HG03045 (cell line): Measurements from ENCODE around the gene CCDC177.

Source experiments
- ATAC-seq: cut with Tn5 transposase; IDR thresholded peaks from one replicate; pipeline ENCODE4 v1.9.1; 2021; ENCODE audit warnings: mild to moderate bottlenecking, moderate library complexity; ENCODE audit not compliant: unreplicated experiment

CCDC177 gene

GRCh38 chr14:69574263-69574953 lies at the start of gene CCDC177:
Gene CCDC177 (minus strand): TSS chr14:69574871. CDS start chr14:69573622, 1,249 bp downstream.
- no peak for ATAC-seq

GRCh38 chr14:69624136-69624535 lies 49.5 kb upstream of the CCDC177 start:
- no peak for ATAC-seq

- no peak for ATAC-seq
These were observed 46.3 kb upstream of the CCDC177 start for GRCh38 chr14:69620981-69621380.

GRCh38 chr14:69620211-69620611 lies 45.5 kb upstream of the CCDC177 start:
- ATAC-seq = no peak

DNA sequence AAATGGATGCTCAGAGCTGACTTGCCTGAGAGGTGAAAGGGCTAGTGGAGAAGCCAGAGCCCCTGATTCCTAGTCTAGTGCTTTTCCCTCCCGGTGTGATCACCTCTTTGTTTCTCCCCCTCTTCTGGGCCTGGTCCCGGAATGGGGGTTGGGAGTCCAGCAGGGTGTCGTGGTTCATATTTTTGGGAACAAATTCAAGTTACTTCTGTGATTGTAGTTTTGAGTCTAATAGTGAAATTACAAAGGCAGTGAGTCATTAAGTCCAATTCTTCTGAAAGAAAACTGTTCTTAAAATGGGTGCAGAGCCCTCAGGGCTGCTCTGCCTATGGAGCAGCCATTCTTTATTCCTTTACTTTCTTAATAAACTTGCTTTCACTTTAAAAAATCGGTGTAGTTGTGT lies 44.3 kb upstream of the CCDC177 start:
- no peak for ATAC-seq

DNA sequence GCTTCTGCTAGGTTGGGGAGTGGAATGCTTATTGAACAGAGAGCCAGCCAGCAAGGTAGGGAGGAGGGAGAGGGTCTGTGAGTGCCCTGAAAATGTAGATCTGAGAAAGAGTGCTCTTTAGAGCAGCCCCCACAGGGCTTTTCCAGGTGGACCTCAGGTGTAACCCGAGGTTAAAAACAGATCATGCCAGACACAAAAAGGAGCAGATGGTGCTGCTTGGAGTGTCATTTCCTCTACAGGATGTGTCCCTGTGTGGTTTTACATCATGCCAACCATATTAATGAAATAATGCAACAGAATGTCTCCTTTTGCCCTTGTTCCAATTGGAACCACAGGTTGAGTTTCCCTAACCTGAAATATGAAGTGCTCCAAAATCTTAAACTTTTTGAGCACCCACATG lies 43.1 kb upstream of the CCDC177 start:
- ATAC-seq = no peak

DNA sequence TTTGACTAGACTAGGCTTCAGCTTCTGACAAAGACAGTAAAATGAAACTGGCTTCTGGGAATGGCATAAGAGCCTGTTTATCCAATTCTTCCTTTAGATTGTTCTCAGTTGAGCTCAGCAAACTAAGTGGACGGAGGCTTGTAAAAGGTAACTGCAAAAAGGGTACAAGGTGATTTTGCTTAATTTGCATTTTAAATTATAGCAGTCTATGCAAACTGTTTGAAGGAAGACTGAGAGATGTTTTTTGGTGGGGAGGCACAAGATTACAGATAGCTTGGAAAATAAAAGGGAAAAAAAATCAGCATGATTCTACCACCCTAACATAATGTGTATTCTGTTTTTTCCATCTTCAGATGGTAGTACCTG lies 41.7 kb upstream of the CCDC177 start:
- no peak for ATAC-seq

- peak; percentile 44 for ATAC-seq
These were observed 41.1 kb upstream of the CCDC177 start for GRCh38 chr14:69615496-69616407.

DNA sequence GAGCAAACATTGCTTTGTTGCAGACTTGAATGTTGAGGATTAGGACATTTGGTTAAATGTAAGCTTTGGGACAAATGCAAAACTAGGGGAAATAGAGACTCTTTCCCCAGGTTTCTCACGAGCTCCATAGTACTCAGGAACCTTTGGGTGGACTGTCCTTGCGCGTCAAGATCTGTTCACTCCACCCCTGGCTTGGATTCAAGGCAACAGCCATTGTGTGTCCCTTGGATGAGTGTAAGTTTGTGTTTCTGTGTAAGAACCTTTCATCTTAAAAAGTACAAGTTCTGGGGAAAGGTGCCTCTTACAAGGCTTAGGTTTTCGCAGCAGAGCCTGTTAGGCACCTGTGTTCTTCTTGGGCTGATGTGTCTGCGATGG lies 40.4 kb upstream of the CCDC177 start:
- ATAC-seq = no peak

DNA sequence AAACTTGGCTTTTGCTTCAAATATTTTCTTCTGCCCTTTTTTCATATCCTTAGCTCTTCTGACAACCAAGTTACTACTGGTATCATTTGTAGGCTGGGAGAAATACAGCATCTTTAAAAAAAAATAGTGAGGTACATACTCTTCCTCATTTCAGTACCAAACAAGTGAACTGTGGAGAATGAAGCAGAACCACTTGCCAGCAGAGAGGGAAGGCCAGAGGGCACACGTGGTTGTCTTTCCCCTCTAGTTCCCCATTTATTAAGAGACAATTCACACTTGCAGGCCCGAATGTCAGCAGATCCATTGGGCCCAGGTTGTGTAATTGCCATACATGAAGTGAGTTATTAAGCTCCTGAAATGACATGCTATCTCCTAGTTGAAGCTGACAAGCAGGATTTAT lies 39.9 kb upstream of the CCDC177 start:
- ATAC-seq = no peak

DNA sequence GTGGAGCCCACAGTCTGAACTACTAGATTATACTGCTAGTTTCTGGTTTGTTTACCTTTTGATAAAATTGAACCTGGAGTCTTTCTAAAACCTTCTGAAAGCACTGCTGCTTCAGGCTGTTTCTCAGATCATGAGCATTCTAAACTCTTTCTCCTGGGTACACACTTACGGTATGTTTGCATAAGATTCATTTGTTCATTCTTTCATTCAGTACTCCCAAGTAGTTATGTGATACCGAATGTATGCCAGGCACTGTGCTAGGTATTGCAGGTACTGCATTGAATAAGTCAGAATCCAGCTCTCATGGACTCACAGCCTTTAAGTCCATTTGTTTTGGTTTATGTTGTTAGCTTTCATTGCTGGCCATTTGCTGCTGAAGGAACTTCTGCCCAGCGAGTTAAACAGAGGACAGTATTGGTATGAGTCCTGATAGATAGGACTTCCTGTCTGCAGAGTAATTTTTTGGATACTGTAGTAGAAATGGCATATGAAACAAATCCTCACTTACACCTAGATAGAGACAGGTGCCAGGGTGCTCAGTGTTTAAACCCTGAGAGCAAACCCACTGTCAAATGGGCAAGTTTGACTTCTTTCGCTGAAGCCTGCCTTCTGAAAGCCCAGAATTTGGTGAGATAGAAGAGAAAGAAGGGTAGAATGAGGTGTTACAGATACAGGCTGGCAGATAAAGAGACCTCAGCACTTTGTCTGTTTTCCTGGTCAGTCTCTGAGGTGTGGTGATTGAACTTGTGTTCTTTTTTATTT lies 38.8 kb upstream of the CCDC177 start:
- no peak for ATAC-seq

GRCh38 chr14:69612783-69613130 lies 38.1 kb upstream of the CCDC177 start:
- ATAC-seq = no peak

GRCh38 chr14:69612014-69612782 lies 37.5 kb upstream of the CCDC177 start:
- peak; percentile 16 for ATAC-seq

GRCh38 chr14:69611172-69612013 lies 36.7 kb upstream of the CCDC177 start, which contains the start of gene SUSD6:
Gene SUSD6 (plus strand): TSS chr14:69611596. CDS start chr14:69658593, 46,997 bp downstream.
- peak; percentile 68 for ATAC-seq

- ATAC-seq = no peak
These were observed 36.2 kb upstream of the CCDC177 start for GRCh38 chr14:69610874-69611171.

DNA sequence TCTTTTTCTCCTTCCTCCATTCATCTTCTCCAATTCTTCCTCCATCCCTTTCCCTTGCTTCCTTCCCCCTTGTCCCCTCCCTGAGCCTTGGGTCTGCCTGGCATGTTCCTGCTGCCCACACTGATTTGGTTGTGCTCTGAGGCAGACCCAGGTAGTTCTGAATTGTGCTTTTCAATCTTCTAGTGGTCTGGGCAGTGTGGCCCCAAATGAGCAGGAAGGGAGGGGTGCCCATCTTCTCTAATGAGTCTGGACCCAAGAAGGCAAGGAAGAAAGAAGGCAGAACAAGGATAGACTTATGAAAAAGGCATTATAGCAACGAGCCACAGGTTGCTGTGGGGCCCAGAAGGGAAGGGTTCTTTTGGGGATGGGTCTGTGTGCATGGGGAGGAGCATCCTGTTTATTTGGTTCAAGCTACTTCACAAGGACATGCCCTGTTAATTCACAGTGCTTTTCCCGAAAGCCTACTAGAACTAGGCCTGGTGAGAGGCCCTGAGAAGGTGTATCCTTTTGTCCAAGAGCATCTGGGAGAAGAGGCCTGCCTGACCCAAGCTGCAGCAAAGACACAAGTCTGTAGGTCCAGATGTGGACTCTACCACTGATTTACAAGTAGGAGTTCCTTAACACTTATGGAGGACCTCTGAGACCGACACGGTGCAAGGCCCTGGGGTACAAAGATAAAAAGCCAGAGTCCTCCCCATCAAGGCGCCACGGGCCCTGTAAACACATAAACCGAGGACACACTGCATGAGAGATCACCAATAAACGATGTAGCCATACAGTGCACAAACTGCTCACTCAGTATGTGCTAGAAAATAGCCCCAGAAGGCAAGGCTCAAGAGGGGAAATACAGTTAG lies 35.6 kb upstream of the CCDC177 start:
- ATAC-seq = no peak

DNA sequence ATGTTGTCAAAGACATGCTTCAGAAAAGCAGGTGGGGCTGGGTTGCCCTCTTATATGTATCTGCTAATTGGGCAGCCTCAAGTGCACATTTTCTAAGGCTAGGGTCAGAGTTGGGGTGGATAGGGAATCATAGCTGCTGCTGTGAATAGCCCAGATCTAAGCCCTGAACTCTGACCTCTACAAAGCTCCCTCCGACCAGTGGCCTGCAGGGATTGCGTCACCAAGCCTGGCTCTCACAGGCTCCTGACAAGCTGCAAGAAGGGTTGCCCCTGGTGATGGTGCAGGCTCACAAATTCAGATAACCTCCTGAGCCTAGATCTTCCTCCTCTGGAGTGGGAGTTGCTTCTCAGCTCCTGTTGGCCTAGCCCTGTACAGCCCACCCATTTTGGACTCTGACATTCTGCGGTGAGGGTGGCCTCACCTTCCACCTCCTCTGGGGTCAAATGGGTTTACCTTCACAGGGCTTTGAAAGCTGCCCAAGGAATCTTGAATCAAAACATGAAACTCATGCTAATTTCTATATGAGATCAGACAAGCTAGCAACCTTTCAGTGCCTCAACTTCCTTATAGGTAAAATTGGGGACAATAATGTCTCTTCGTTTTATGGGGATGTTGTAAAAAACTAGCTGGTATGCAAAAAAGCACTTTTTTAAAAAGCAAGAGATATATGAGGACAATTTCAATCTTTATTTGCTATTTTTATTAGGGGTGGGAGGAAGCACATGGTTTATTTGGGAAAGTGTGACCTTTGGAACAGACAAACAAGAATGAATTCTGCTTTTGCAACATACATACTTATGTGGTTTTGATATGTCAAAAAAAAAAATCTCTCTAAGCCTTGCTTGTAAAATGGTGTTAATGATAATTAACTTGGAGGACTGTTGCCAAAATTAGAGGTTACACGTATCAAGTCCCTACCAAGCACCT lies 31.9 kb upstream of the CCDC177 start:
- ATAC-seq = no peak

DNA sequence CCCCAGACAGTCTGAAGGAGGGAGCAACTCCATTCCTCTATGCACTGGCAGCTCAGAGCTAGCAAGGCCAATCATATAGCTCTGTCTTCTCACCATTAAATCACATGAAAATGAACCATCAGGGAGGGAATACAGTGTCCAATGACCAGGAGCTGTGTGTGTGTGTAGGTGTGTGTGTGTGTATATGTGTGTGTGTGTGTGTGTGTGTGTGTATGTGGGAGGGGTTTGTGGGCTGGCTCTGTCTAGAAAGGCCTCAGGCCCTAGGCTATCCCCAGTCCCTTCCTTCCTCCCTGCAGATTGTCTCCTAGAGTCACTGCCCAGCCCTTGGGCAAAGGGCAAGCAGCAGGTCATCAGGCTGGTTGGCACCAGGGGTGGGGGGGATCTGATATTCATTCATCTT lies 31.1 kb upstream of the CCDC177 start:
- ATAC-seq = no peak
